Measurements from ENCODE around the gene GRM7.

DNA sequence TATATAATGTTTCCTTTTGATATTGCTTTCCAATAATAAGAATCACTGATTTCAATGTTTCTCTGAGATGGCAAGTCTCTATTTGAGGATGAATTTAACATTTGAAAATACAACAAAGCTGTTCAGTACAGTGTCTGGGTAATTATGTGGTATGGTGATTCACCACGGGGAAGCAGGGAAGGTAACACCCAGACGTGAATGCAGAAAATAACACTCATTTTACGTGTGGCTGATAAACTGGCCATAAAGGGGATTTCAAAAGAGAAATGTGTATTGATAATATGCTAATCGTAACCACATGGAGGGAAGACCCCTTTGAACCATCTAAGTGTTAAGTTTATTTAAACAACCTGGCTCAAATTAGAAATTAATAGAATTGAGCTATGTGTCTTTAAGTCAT, 344.6 kb downstream of the GRM7 start:
- TF ChIP-seq, protein P1, sequence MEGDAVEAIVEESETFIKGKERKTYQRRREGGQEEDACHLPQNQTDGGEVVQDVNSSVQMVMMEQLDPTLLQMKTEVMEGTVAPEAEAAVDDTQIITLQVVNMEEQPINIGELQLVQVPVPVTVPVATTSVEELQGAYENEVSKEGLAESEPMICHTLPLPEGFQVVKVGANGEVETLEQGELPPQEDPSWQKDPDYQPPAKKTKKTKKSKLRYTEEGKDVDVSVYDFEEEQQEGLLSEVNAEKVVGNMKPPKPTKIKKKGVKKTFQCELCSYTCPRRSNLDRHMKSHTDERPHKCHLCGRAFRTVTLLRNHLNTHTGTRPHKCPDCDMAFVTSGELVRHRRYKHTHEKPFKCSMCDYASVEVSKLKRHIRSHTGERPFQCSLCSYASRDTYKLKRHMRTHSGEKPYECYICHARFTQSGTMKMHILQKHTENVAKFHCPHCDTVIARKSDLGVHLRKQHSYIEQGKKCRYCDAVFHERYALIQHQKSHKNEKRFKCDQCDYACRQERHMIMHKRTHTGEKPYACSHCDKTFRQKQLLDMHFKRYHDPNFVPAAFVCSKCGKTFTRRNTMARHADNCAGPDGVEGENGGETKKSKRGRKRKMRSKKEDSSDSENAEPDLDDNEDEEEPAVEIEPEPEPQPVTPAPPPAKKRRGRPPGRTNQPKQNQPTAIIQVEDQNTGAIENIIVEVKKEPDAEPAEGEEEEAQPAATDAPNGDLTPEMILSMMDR (IDR thresholded peaks at IDR 0.05), result no peak
- no peak for TF ChIP-seq POLR2A (IDR thresholded peaks at IDR 0.05)
